ENCODE results near the gene MPHOSPH9. TPM values are rescaled to one million over a fixed set of nuclear protein-coding genes. Genes with fewer than 3 reads are reported as not detected.

The MPHOSPH9 gene
- total RNA-seq, 4 donors from 2014 or later = 14.0 to 44.3 (median 14.3) TPM

DNA sequence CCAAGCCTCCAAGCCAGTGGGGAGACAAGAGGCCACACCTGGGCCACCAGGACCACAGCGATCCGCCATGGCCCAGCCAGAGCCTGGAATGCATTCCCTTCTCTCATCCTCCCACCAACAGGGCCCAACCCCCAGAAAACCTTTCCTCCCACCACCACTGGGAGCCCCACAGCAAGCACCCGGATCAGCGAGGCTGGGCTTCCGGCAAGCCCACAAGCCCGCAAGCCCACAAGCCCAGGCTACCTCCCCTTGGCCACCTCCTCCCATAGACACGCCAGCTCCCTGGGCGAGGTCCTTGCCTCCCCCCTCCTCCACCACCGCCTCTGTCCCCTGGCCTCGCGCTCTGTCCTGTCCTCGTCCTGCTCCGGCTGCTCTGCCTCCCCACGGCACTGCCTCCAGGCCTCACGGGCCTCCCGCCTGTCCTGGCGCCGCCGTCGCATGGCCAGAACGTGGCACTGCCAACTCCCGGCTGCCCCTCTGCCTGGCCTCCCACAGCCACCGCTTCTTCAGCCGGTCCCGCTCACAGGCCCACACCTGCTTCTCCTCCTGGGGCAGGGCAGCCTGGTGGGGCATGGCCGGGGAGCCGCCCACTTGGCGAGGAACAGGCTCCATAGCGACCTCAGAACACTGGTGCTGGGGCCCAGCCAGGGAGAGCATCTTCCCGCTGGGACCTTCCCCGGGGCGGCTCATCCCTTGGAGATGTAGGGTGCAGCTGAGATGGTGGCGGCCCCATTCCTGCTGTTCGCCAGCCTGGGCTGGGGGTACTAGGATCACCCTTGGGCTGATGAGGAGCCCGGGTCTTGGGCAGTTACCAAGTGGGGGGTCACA is 33.1 kb upstream of the MPHOSPH9 start:
- peaks cover 35% of the 10 kb centered on the region for H3K4me1 ChIP-seq
- 61% methylated on average over 29 of the region's 35 CpGs for WGBS
- H3K27me3 ChIP-seq = no peaks in the 10 kb centered on the region
- TF ChIP-seq POLR2AphosphoS5 (IDR thresholded peaks at IDR 0.05) (no peak), EP300 (IDR thresholded peaks at IDR 0.05) (no peak), POLR2A (IDR thresholded peaks at IDR 0.05) (no peak), CTCF (IDR thresholded peaks at IDR 0.05) (no peak)
- H3K27ac ChIP-seq = no peak overlapping the region
- H3K36me3 ChIP-seq = peaks cover 52% of the 10 kb centered on the region
- no peak for DNase-seq (ENCODE audit: low spot score in 2 of 2)
- H3K9me3 ChIP-seq = no peaks in the 10 kb centered on the region
- no peak overlapping the region for H3K4me3 ChIP-seq

DNA sequence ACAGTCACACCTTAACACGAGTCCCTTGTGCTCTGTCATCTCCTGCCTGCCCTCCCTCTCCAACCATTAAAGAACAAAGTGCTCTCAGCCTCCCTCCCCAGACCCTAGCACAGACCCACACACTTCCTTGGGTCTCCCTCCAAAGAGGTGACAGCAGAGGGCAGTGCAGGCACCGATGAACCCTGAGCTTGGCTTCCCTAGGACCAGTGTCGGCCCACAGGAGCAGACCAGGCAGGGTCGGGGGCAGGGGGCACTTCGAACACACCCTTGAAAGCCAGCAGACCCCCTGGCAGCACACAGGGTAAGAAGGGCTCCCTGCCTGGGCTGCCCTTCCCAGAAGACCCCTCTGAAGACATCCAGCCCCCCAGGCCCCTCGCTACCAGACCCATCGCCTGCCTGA is 31.7 kb upstream of the MPHOSPH9 start:
- Histone ChIP-seq H3K36me3 (peaks cover 59% of the 10 kb centered on the region), H3K4me1 (peaks cover 24% of the 10 kb centered on the region), H3K9me3 (no peaks in the 10 kb centered on the region), H3K27ac (no peak overlapping the region), H3K27me3 (no peaks in the 10 kb centered on the region), H3K4me3 (no peak overlapping the region)
- no peak for DNase-seq (ENCODE audit: low spot score in 2 of 2)
- 82% methylated on average over 7 of the region's 7 CpGs for WGBS
- no peak for TF ChIP-seq EP300 (IDR thresholded peaks at IDR 0.05)
- TF ChIP-seq POLR2AphosphoS5 (IDR thresholded peaks at IDR 0.05) = no peak
- TF ChIP-seq POLR2A (IDR thresholded peaks at IDR 0.05) = no peak
- TF ChIP-seq CTCF (IDR thresholded peaks at IDR 0.05) = no peak

DNA sequence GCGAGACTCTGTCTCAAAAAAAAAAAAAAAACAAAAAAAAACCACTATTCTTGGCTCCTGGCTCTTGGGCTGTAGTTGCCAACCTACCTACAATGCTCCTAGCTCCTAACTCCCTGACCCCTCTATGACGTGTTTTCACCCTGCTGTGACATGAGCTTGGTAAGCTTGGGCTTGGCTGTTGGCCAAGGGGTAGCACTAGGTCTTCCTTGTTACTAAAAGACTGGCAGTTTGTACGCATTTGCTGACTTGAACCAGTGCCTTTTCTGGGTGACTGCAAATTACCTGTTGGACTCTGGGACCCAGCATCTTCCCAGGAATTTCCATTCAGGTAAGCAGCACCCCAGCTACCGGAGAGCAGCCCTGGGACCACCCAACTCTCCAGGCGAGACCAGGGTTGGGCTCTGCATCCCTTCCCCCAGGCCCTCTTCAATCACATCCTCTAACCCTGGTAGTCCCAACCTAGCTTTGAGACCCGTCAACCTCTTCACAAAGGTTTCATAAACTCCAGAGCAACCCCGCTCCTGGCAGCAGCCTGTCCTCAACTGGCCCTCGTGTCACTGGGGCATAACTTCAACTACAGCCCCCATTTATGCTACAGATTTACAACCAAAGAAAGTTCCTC is 30.4 kb upstream of the MPHOSPH9 start:
- 84% methylated on average over 8 of the region's 8 CpGs for WGBS
- H3K27me3 ChIP-seq = no peaks in the 10 kb centered on the region
- peaks cover 71% of the 10 kb centered on the region for H3K36me3 ChIP-seq
- H3K9me3 ChIP-seq = no peaks in the 10 kb centered on the region
- DNase-seq (ENCODE audit: low spot score in 2 of 2) = no peak
- H3K27ac ChIP-seq = no peak overlapping the region
- TF ChIP-seq EP300 (IDR thresholded peaks at IDR 0.05) = no peak
- TF ChIP-seq CTCF (IDR thresholded peaks at IDR 0.05) = no peak
- TF ChIP-seq POLR2AphosphoS5 (IDR thresholded peaks at IDR 0.05) = no peak
- TF ChIP-seq POLR2A (IDR thresholded peaks at IDR 0.05) = no peak
- H3K4me3 ChIP-seq = no peak overlapping the region
- peaks cover 18% of the 10 kb centered on the region for H3K4me1 ChIP-seq

DNA sequence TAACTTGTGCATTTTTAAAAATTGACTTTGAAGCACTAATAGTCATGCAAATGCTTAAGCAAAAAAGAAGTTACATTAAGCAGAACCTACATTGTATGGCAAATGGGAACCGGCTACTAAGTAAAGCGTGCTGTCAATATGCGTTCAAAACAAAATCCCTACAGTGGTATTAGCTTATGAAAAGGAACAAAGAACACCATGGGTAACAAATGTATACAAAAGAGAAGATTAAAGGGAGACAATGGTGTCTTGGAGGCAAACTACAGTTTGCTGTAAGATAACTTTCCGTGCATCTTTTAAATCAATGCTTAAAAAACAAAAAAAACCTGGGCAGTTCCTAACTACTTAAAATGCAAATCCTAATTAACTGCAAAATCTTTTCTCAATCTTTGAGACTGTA is 28.3 kb upstream of the MPHOSPH9 start:
- WGBS = 89% methylated on average over 4 of the region's 4 CpGs
- H3K4me3 ChIP-seq = no peak overlapping the region
- DNase-seq (ENCODE audit: low spot score in 2 of 2) = no peak
- no peaks in the 10 kb centered on the region for H3K9me3 ChIP-seq
- peaks cover 84% of the 10 kb centered on the region for H3K36me3 ChIP-seq
- H3K27me3 ChIP-seq = no peaks in the 10 kb centered on the region
- peaks cover 12% of the 10 kb centered on the region for H3K4me1 ChIP-seq
- H3K27ac ChIP-seq = no peak overlapping the region
- TF ChIP-seq CTCF (IDR thresholded peaks at IDR 0.05) (no peak), POLR2A (IDR thresholded peaks at IDR 0.05) (no peak), EP300 (IDR thresholded peaks at IDR 0.05) (no peak), POLR2AphosphoS5 (IDR thresholded peaks at IDR 0.05) (no peak)

- H3K4me1 ChIP-seq = peaks cover 7% of the 10 kb centered on the region
- TF ChIP-seq POLR2A (IDR thresholded peaks at IDR 0.05) (no peak), EP300 (IDR thresholded peaks at IDR 0.05) (no peak)
- no peaks in the 10 kb centered on the region for H3K27me3 ChIP-seq
- H3K36me3 ChIP-seq = peaks cover 84% of the 10 kb centered on the region
- H3K27ac ChIP-seq = no peak overlapping the region
- no peak for DNase-seq (ENCODE audit: low spot score in 2 of 2)
- WGBS = 64% methylated on average over 9 of the region's 9 CpGs
- no peaks in the 10 kb centered on the region for H3K9me3 ChIP-seq
- no peak overlapping the region for H3K4me3 ChIP-seq
Measured at GRCh38 chr12:123260081-123260480, 27.1 kb upstream of the MPHOSPH9 start.

All from suprapubic skin (tissue), 4 donors.